OCI-LY1 (cell line): ENCODE measurements around the gene PICALM.

ENCODE experiments used
- H2AFZ ChIP-seq: fragments of 200-600 bp; sonication (generic), shearing (Covaris generic); 2 replicates; pipeline ENCODE4 v1.6.0; 2014; ENCODE audit warnings: antibody characterized with exemption, mild to moderate bottlenecking, low read length
- H3F3A ChIP-seq: fragments of 200-600 bp; sonication (generic), shearing (Covaris generic); 2 replicates; pipeline ENCODE4 v1.6.0; 2014; ENCODE audit warnings: mild to moderate bottlenecking, antibody characterized with exemption, low read length, moderate library complexity; ENCODE audit not compliant: insufficient read depth
- H3K27ac ChIP-seq: fragments of 200-600 bp; sonication (generic); 2 replicates; pipeline ENCODE4 v1.5.1; 2014; ENCODE audit warnings: low read length, mixed run types, mild to moderate bottlenecking, low read depth; ENCODE audit not compliant: poor library complexity, severe bottlenecking
- H3K27me3 ChIP-seq: fragments of 200-600 bp; sonication (generic); 2 replicates; pipeline ENCODE4 v1.6.0; 2014; ENCODE audit warnings: antibody characterized with exemption, mild to moderate bottlenecking, low read length, moderate library complexity; ENCODE audit not compliant: insufficient read depth
- H3K36me3 ChIP-seq: fragments of 200-600 bp; sonication (generic); 2 replicates; pipeline ENCODE4 v1.6.1; 2014; ENCODE audit warnings: mild to moderate bottlenecking, antibody characterized with exemption, low read length, moderate library complexity, mixed read lengths; ENCODE audit not compliant: insufficient read depth
- H3K4me1 ChIP-seq: fragments of 200-600 bp; sonication (generic); 2 replicates; pipeline ENCODE4 v1.5.1; 2014; ENCODE audit warnings: mild to moderate bottlenecking, low read length, moderate library complexity; ENCODE audit not compliant: insufficient read depth, severe bottlenecking
- H3K4me2 ChIP-seq: fragments of 200-600 bp; sonication (generic), shearing (Covaris generic); 2 replicates; pipeline ENCODE4 v1.6.1; 2014; ENCODE audit warnings: low read length
- H3K4me3 ChIP-seq: fragments of 200-600 bp; sonication (generic); 2 replicates; pipeline ENCODE4 v1.5.1; 2014; ENCODE audit warnings: low read length, low read depth, mild to moderate bottlenecking, mixed read lengths; ENCODE audit not compliant: poor library complexity, severe bottlenecking
- H3K79me2 ChIP-seq: fragments of 200-600 bp; shearing (Covaris generic); 2 replicates; pipeline ENCODE4 v1.6.1; 2016; ENCODE audit warnings: mixed run types, low read length, mixed read lengths; ENCODE audit not compliant: insufficient read depth
- H3K9ac ChIP-seq: fragments of 200-600 bp; sonication (generic), shearing (Covaris generic); 2 replicates; pipeline ENCODE4 v1.6.1; 2014; ENCODE audit warnings: mild to moderate bottlenecking, low read length, mixed read lengths
- H3K9me2 ChIP-seq: fragments of 200-600 bp; sonication (generic), shearing (Covaris generic); 2 replicates; pipeline ENCODE4 v1.6.1; 2014; ENCODE audit warnings: low read depth, mild to moderate bottlenecking, low read length, mixed read lengths
- H3K9me3 ChIP-seq: fragments of 200-600 bp; shearing (Covaris generic); 2 replicates; pipeline ENCODE4 v1.6.1; 2014; ENCODE audit warnings: low read length, mixed read lengths
- H4K20me1 ChIP-seq: fragments of 200-600 bp; sonication (generic), shearing (Covaris generic); 2 replicates; pipeline ENCODE4 v1.6.0; 2016; ENCODE audit warnings: mild to moderate bottlenecking, low read length; ENCODE audit not compliant: insufficient read depth
- CTCF ChIP-seq: fragments of 200-600 bp; sonication (generic), shearing (Covaris generic); IDR thresholded peaks from 2 replicates; pipeline ENCODE4 v1.5.1; 2017; ENCODE audit warnings: mild to moderate bottlenecking, antibody characterized with exemption, low read length, moderate library complexity, mixed read lengths
- EZH2 ChIP-seq: fragments of 200-600 bp; sonication (generic), shearing (Covaris generic); IDR thresholded peaks from 2 replicates; pipeline ENCODE4 v1.8.0; 2017; ENCODE audit warnings: borderline replicate concordance, mixed run types, mild to moderate bottlenecking, antibody characterized with exemption, low read length, moderate library complexity, mixed read lengths

PICALM gene

GRCh38 chr11:86013713-86014112 lies 55.2 kb downstream of the PICALM start:
- no peak overlapping the region for H2AFZ ChIP-seq
- no peaks in the 10 kb centered on the region for H3K9me3 ChIP-seq
- no peaks in the 10 kb centered on the region for H3F3A ChIP-seq
- no peaks in the 10 kb centered on the region for H4K20me1 ChIP-seq
- H3K4me1 ChIP-seq: no peaks in the 10 kb centered on the region
- TF ChIP-seq CTCF (no peak), EZH2 (no peak)
- no peaks in the 10 kb centered on the region for H3K9me2 ChIP-seq
- H3K79me2 ChIP-seq: no peaks in the 10 kb centered on the region
- no peak overlapping the region for H3K27ac ChIP-seq
- H3K4me3 ChIP-seq: no peak overlapping the region
- H3K36me3 ChIP-seq: peaks cover 76% of the 10 kb centered on the region
- no peak overlapping the region for H3K4me2 ChIP-seq
- no peaks in the 10 kb centered on the region for H3K27me3 ChIP-seq
- H3K9ac ChIP-seq: no peak overlapping the region

- H3K36me3 ChIP-seq: peaks cover 84% of the 10 kb centered on the region
Measured at GRCh38 chr11:86011175-86011574, 57.7 kb downstream of the PICALM start.

GRCh38 chr11:86003654-86004053 lies 65.2 kb downstream of the PICALM start:
- no peaks in the 10 kb centered on the region for H3K79me2 ChIP-seq
- H3K4me1 ChIP-seq: no peaks in the 10 kb centered on the region
- H3K36me3 ChIP-seq: peaks cover 94% of the 10 kb centered on the region
- H3K4me3 ChIP-seq: no peak overlapping the region
- no peaks in the 10 kb centered on the region for H4K20me1 ChIP-seq
- no peaks in the 10 kb centered on the region for H3K9me3 ChIP-seq
- no peak for TF ChIP-seq CTCF
- no peak for TF ChIP-seq EZH2
- H3K9ac ChIP-seq: no peak overlapping the region
- H3K4me2 ChIP-seq: no peak overlapping the region
- H3K27me3 ChIP-seq: no peaks in the 10 kb centered on the region
- H3F3A ChIP-seq: no peaks in the 10 kb centered on the region
- H3K27ac ChIP-seq: no peak overlapping the region
- H2AFZ ChIP-seq: no peak overlapping the region
- H3K9me2 ChIP-seq: no peaks in the 10 kb centered on the region

More at GRCh38 chr11:86011175-86011574, 57.7 kb downstream of the PICALM start:
- Histone ChIP-seq H3K4me3 (no peak overlapping the region), H3K9me3 (no peaks in the 10 kb centered on the region), H3K4me1 (no peaks in the 10 kb centered on the region), H3K79me2 (no peaks in the 10 kb centered on the region), H4K20me1 (no peaks in the 10 kb centered on the region), H3K4me2 (no peak overlapping the region), H3K27me3 (no peaks in the 10 kb centered on the region), H3K9me2 (no peaks in the 10 kb centered on the region), H3K9ac (no peak overlapping the region), H2AFZ (no peak overlapping the region), H3F3A (no peaks in the 10 kb centered on the region), H3K27ac (no peak overlapping the region)
- TF ChIP-seq CTCF (no peak), EZH2 (no peak)
